Breast epithelium (tissue), 3 donors: ENCODE data around the gene TMED8.

Experiments
- POLR2AphosphoS5 ChIP-seq, 3 donors: sonication (generic); formaldehyde crosslinking; IDR thresholded peaks; one replicate each; pipeline ENCODE4 v1.6.1; 2017; ENCODE audit warnings: antibody characterized with exemption in 3 of 3
- TF ChIP-seq, protein P1 (sequence below), 3 donors: fragments of 450-650 bp; IDR thresholded peaks; one replicate each; pipeline ENCODE4 v1.5.1; 2016 to 2017; ENCODE audit warnings: antibody characterized with exemption in 3 of 3, mild to moderate bottlenecking in 3 of 3, moderate library complexity in 3 of 3

DNA sequence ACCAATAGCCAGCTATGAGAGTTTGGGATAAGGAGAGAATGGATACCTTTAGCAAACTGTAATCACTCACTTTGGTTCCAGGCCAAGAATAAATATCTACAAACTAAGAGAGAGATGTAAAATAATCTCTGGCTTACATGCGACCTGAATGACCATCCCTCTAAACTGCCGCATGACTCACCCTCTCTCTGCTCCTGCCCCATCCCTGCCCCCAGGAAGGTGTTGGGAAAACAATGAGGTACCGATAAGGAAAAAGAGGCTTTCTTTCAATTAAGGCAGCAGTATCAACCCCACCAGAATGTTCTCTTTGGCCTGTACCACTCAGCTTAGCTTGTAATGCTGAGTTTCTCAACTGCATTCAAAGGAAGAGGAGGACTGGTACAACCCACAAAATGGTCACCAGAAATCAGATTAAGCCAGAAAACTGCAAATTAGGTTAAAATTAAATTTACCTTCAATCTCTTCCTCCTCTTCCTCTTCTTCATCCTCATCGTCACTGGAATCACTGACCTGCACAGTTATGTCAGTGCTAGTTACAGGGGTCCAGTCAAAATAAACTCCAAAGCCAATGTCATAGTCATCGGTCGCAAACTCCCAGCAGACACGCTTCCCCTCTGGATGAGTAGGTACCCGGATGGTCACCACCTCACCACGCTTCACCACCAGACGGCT is 34.0 kb downstream of the TMED8 start:
- TF ChIP-seq, protein P1, sequence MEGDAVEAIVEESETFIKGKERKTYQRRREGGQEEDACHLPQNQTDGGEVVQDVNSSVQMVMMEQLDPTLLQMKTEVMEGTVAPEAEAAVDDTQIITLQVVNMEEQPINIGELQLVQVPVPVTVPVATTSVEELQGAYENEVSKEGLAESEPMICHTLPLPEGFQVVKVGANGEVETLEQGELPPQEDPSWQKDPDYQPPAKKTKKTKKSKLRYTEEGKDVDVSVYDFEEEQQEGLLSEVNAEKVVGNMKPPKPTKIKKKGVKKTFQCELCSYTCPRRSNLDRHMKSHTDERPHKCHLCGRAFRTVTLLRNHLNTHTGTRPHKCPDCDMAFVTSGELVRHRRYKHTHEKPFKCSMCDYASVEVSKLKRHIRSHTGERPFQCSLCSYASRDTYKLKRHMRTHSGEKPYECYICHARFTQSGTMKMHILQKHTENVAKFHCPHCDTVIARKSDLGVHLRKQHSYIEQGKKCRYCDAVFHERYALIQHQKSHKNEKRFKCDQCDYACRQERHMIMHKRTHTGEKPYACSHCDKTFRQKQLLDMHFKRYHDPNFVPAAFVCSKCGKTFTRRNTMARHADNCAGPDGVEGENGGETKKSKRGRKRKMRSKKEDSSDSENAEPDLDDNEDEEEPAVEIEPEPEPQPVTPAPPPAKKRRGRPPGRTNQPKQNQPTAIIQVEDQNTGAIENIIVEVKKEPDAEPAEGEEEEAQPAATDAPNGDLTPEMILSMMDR (IDR thresholded peaks at IDR 0.05), result no peak
- TF ChIP-seq POLR2AphosphoS5 (IDR thresholded peaks at IDR 0.05), result no peak
